ENCODE data around the gene ODF2L. TPM values are rescaled to one million over a fixed set of nuclear protein-coding genes. Genes with fewer than 3 reads are reported as not detected.
"Not testable (repeated sequence)": the region's sequence is repeated elsewhere in the genome, so short reads cannot be mapped to it uniquely, and the experiment has no call there.

The ODF2L gene
- total and polyA plus RNA-seq, 7 donors = 14.4 to 55.1 (median 27.8) TPM

DNA sequence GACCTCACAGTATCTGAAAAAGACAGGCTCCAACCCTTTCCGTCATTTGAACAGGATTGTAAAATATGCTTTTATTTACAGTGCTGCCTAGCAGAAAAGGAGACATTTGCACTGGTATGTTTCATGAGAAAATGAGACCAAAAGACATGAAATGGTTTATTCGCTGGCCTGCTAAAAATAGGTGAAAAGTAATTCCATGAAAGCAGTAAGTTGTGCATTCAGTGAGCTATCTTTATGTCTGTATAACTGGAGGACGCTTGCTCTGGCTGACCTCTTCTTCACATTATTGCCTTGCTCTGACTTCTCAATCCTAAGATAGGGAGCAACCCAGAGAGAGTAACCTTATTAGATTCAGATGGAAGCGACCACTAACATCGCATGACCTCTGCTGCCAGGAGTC is 38.3 kb downstream of the ODF2L start:
- Histone ChIP-seq H3K9me3 (no peaks in the 10 kb centered on the region), H3K4me3 (no peak overlapping the region), H3K4me1 (no peaks in the 10 kb centered on the region), H3K36me3 (peaks cover 0 to 34% (median 6%) of the 10 kb centered on the region in 4 donors), H3K27me3 (no peaks in the 10 kb centered on the region), H3K27ac (no peak overlapping the region)
- TF ChIP-seq POLR2A (IDR thresholded peaks at IDR 0.05) = no peak
- TF ChIP-seq, protein P1, sequence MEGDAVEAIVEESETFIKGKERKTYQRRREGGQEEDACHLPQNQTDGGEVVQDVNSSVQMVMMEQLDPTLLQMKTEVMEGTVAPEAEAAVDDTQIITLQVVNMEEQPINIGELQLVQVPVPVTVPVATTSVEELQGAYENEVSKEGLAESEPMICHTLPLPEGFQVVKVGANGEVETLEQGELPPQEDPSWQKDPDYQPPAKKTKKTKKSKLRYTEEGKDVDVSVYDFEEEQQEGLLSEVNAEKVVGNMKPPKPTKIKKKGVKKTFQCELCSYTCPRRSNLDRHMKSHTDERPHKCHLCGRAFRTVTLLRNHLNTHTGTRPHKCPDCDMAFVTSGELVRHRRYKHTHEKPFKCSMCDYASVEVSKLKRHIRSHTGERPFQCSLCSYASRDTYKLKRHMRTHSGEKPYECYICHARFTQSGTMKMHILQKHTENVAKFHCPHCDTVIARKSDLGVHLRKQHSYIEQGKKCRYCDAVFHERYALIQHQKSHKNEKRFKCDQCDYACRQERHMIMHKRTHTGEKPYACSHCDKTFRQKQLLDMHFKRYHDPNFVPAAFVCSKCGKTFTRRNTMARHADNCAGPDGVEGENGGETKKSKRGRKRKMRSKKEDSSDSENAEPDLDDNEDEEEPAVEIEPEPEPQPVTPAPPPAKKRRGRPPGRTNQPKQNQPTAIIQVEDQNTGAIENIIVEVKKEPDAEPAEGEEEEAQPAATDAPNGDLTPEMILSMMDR (IDR thresholded peaks at IDR 0.05) = no peak
- WGBS, 2 donors = 92 to 95% methylated on average over 5 of the region's 5 CpGs
- intact Hi-C loops (cut with DNase I) = loop anchor here (10.0 kb wide), 1 partner anchor 653 kb away; the partner anchor contains the start of gene ZNHIT6
- no peak for DNase-seq

DNA sequence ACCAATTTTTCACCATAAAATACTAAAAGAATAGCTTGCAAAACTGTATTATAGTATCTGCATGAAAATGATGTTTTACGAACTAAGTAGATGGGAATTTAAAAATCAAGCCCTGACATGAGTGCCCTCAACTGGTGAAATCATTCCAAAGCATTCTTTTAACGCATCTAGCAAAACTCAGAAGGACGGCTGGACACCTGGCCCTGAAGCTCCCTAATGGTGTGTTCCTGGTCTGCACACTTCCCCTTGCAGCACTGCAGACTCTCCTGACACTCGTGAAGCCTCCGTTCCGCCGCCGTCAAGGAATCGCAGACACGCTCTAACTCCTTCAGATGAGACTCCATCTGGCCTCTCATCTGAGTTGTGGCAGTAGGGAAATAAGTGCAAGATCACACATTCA is 39.9 kb downstream of the ODF2L start:
- intact Hi-C loops (cut with DNase I) = loop anchor here (10.0 kb wide), 1 partner anchor 651 kb away; the partner anchor contains the start of gene ZNHIT6
- Histone ChIP-seq H3K36me3 (peaks cover 0 to 34% (median 6%) of the 10 kb centered on the region in 4 donors), H3K27me3 (no peaks in the 10 kb centered on the region), H3K4me3 (no peak overlapping the region), H3K9me3 (no peaks in the 10 kb centered on the region), H3K4me1 (no peaks in the 10 kb centered on the region), H3K27ac (no peak overlapping the region)
- no peak for DNase-seq
- TF ChIP-seq, protein P1 (IDR thresholded peaks at IDR 0.05) = peak in 1 of 4 experiments; percentile 34
- TF ChIP-seq EP300 (IDR thresholded peaks at IDR 0.05) (no peak), POLR2AphosphoS5 (IDR thresholded peaks at IDR 0.05) (no peak), POLR2A (IDR thresholded peaks at IDR 0.05) (no peak)
- WGBS, 2 donors = 91 to 92% methylated on average over 10 of the region's 10 CpGs

- Histone ChIP-seq H3K27ac (no peak overlapping the region), H3K4me1 (no peaks in the 10 kb centered on the region), H3K9me3 (no peaks in the 10 kb centered on the region), H3K4me3 (no peak overlapping the region), H3K27me3 (no peaks in the 10 kb centered on the region), H3K36me3 (peaks cover 0 to 26% (median 6%) of the 10 kb centered on the region in 4 donors)
- intact Hi-C loops (cut with DNase I) = loop anchor here (10.0 kb wide), 1 partner anchor 647 kb away; the partner anchor contains the start of gene ZNHIT6
- TF ChIP-seq EP300 (IDR thresholded peaks at IDR 0.05) = no peak
- TF ChIP-seq POLR2A (IDR thresholded peaks at IDR 0.05) = no peak
- TF ChIP-seq POLR2AphosphoS5 (IDR thresholded peaks at IDR 0.05) = no peak
- TF ChIP-seq, protein P1 (IDR thresholded peaks at IDR 0.05) = no peak
- DNase-seq = no peak
- WGBS, 2 donors = 98 to 99% methylated on average over 1 of the region's 1 CpG
Measured at GRCh38 chr1:86352086-86352485, 44.0 kb downstream of the ODF2L start.

DNA sequence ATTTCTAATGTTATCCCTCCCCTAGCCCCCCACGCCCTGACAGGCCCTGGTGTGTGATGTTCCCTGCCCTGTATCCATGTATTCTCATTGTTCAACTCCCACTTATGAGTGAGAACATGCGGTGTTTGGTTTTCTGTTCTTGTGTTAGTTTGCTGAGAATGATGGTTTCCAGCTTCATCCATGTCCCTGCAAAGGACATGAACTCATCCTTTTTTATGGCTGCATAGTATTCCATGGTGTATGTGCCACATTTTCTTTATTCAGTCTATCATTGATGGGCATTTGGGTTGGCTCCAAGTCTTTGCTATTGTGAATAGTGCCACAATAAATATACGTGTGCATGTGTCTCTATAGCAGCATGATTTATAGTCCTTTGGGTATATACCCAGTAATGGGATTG is 45.9 kb downstream of the ODF2L start:
- 96% methylated on average over 3 of the region's 3 CpGs for WGBS, 2 donors
- H3K9me3 ChIP-seq, H3K4me1 ChIP-seq, H3K4me3 ChIP-seq, H3K27me3 ChIP-seq, H3K27ac ChIP-seq, DNase-seq: not testable (repeated sequence)
- peaks cover 0 to 26% (median 6%) of the 10 kb centered on the region in 4 donors for H3K36me3 ChIP-seq
- intact Hi-C loops (cut with DNase I) = loop anchor here (10.0 kb wide), 1 partner anchor 645 kb away; the partner anchor contains the start of gene ZNHIT6

- intact Hi-C loops (cut with DNase I) = no loop called here
- H3K27me3 ChIP-seq = no peaks in the 10 kb centered on the region
- no peak for TF ChIP-seq POLR2A (IDR thresholded peaks at IDR 0.05)
- TF ChIP-seq, protein P1 (IDR thresholded peaks at IDR 0.05) = no peak
- no peak for TF ChIP-seq POLR2AphosphoS5 (IDR thresholded peaks at IDR 0.05)
- TF ChIP-seq EP300 (IDR thresholded peaks at IDR 0.05) = no peak
- no peak overlapping the region for H3K27ac ChIP-seq
- no peak for DNase-seq
- H3K9me3 ChIP-seq = no peaks in the 10 kb centered on the region
- no peaks in the 10 kb centered on the region for H3K36me3 ChIP-seq
- H3K4me1 ChIP-seq = no peaks in the 10 kb centered on the region
- 98 to 100% methylated on average over 1 of the region's 1 CpG for WGBS, 2 donors
- no peak overlapping the region for H3K4me3 ChIP-seq
Measured at GRCh38 chr1:86346388-86346787, 49.7 kb downstream of the ODF2L start.
